A673 (cell line): ENCODE data around the gene ZNF223. TPM values are rescaled to one million over a fixed set of nuclear protein-coding genes. Genes with fewer than 3 reads are reported as not detected.

Experiments
- BruUV-seq: library from RNA; stranded (reverse); fragments of 400-500 nt; replicated peaks from 2 replicates; lab custom pipeline; 2021; lab: Mats Ljungman, UMichigan
- CTCF ChIA-PET: fragments of 300-600 bp; sonication (Branson Sonifier 250); formaldehyde crosslinking; loops from one replicate; lab custom pipeline; 2022; ENCODE audit warnings: antibody characterized with exemption; lab: Charles Lee
- POLR2A ChIA-PET: fragments of 300-600 bp; sonication (Branson Sonifier 250); formaldehyde crosslinking; loops from one replicate; lab custom pipeline; 2022; ENCODE audit warnings: antibody characterized with exemption; ENCODE audit not compliant: low non-redundant PET; lab: Charles Lee
- DNase-seq: peaks from one replicate; pipeline ENCODE4 v3.0.0-alpha.2; 2015; ENCODE audit warnings: low spot score
- H3K27ac ChIP-seq: fragments of 200-600 bp; sonication (generic); 2 replicates; pipeline ENCODE4 v1.5.1; 2016; ENCODE audit warnings: mixed run types, low read depth, mild to moderate bottlenecking, mixed read lengths, antibody characterized with exemption, low read length; ENCODE audit not compliant: poor library complexity, severe bottlenecking
- H3K27me3 ChIP-seq: fragments of 200-600 bp; sonication (generic); replicated peaks from 2 replicates; pipeline ENCODE4 v1.6.1; 2017; ENCODE audit warnings: mixed run types, low read depth, mild to moderate bottlenecking, mixed read lengths, antibody characterized with exemption, low read length; ENCODE audit not compliant: insufficient read depth, poor library complexity
- H3K36me3 ChIP-seq: fragments of 200-600 bp; sonication (generic); 2 replicates; pipeline ENCODE4 v1.6.1; 2016; ENCODE audit warnings: mixed run types, mild to moderate bottlenecking, mixed read lengths, antibody characterized with exemption, low read length; ENCODE audit not compliant: insufficient read depth, poor library complexity, severe bottlenecking
- H3K4me1 ChIP-seq: fragments of 200-600 bp; sonication (generic); 2 replicates; pipeline ENCODE4 v1.6.1; 2017; ENCODE audit warnings: mixed run types, mild to moderate bottlenecking, mixed read lengths, antibody characterized with exemption, low read length; ENCODE audit not compliant: insufficient read depth, poor library complexity, severe bottlenecking
- H3K4me3 ChIP-seq: fragments of 200-600 bp; sonication (generic); 2 replicates; pipeline ENCODE4 v1.5.1; 2016; ENCODE audit warnings: low read depth, mixed run types, mild to moderate bottlenecking, mixed read lengths, low read length; ENCODE audit not compliant: poor library complexity, severe bottlenecking
- H3K9me3 ChIP-seq: fragments of 200-600 bp; sonication (generic); 2 replicates; pipeline ENCODE4 v1.6.1; 2016; ENCODE audit warnings: mixed run types, low read depth, mild to moderate bottlenecking, mixed read lengths, antibody characterized with exemption, low read length; ENCODE audit not compliant: poor library complexity, severe bottlenecking
- EZH2 ChIP-seq: fragments of 200-600 bp; sonication (generic); IDR thresholded peaks from 2 replicates; pipeline ENCODE4 v1.6.1; 2017; ENCODE audit warnings: borderline replicate concordance, low read depth, mild to moderate bottlenecking, mixed read lengths, antibody characterized with exemption, low read length; ENCODE audit not compliant: poor library complexity, severe bottlenecking
- intact Hi-C: fragments of 100-400 bp; cut with micrococcal nuclease; formaldehyde crosslinking; loops from one replicate; pipeline ENCODE4 v1.10.0; 2022; ENCODE audit not compliant: unreplicated experiment
- total RNA-seq: library from RNA; stranded (reverse); gene quantifications from 2 replicates; pipeline ENCODE4 v1.2.3, GENCODE V29; 2021
- TF ChIP-seq, protein P1 (sequence below): fragments of 300-800, 200-600 bp; sonication (generic); conservative IDR thresholded peaks from 2 replicates; pipeline ENCODE4 v1.5.1; 2017; ENCODE audit warnings: low read depth, mild to moderate bottlenecking, antibody characterized with exemption, low read length, moderate library complexity, mixed read lengths

Gene ZNF223
- total RNA-seq, 1 experiment from 2014 or later, result 5.6 TPM

DNA sequence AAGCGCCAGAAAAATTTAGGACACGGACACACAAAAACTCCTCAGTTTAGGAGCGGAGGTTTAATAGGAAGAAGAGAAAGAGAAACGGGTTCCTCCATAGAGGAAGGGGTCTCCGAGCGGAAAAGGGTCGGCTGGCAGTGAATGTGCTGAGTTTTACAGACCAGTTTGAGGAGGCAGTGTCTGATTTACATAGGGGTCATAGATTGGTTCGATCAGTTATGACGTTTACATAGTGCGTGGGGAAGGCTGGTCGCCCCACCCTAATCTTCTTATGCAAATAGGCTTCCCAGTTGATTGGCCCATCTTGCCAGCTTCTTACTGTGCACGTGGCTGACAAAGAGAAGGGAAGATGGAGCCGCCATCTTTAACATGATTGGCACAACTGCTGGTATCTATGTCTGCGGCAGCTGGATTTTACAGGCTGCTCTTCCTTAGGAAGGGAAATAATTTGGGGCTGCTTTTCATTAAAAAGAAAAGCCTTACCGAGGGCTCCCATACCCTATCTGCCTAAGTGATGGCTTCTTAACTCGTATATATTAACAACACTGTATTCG, 60.2 kb downstream of the ZNF223 start:
- POLR2A ChIA-PET, result no interaction called here
- no peak for TF ChIP-seq EZH2
- TF ChIP-seq, protein P1, sequence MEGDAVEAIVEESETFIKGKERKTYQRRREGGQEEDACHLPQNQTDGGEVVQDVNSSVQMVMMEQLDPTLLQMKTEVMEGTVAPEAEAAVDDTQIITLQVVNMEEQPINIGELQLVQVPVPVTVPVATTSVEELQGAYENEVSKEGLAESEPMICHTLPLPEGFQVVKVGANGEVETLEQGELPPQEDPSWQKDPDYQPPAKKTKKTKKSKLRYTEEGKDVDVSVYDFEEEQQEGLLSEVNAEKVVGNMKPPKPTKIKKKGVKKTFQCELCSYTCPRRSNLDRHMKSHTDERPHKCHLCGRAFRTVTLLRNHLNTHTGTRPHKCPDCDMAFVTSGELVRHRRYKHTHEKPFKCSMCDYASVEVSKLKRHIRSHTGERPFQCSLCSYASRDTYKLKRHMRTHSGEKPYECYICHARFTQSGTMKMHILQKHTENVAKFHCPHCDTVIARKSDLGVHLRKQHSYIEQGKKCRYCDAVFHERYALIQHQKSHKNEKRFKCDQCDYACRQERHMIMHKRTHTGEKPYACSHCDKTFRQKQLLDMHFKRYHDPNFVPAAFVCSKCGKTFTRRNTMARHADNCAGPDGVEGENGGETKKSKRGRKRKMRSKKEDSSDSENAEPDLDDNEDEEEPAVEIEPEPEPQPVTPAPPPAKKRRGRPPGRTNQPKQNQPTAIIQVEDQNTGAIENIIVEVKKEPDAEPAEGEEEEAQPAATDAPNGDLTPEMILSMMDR, result no peak
- Histone ChIP-seq H3K4me3 (peak overlapping the region; percentile 61), H3K9me3 (peaks cover 34% of the 10 kb centered on the region), H3K27me3 (no peaks in the 10 kb centered on the region), H3K4me1 (no peaks in the 10 kb centered on the region), H3K36me3 (peaks cover 16% of the 10 kb centered on the region), H3K27ac (peak overlapping the region; percentile 62)
- peak; percentile 91 for DNase-seq
- intact Hi-C loops, result loop anchor here (1.0 to 5.0 kb wide), 2 partner anchors 16 to 110 kb away; partner anchors contain the start of gene ZNF230
- no TSS peak for BruUV-seq
- CTCF ChIA-PET, result no interaction called here

DNA sequence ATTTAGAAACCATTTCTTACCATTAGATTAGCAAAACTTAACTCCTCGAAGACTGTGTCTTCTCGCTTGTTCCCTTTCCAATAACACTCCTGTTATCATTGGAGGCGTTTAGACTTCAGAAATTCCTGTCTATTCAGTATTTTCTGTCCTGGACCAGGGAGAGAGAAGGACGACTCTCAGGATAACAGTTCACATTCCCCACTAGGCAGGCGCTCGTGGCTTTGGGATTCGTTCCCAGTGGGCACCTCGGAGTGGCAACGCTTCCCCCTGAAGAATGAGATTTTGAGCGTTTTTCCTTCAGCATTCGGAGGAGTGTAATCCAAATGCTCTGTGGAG, 60.9 kb downstream of the ZNF223 start:
- peaks cover 28% of the 10 kb centered on the region for H3K9me3 ChIP-seq
- intact Hi-C loops, result loop anchor here (5.0 kb wide), 1 partner anchor 110 kb away; the partner anchor contains the start of gene ZNF230
- H3K27ac ChIP-seq, result peak overlapping the region; percentile 62
- H3K4me3 ChIP-seq, result peak overlapping the region; percentile 61
- POLR2A ChIA-PET, result interaction anchor here (0.6 kb wide), 1 partner anchor 979 kb away, joined by 7 read pairs; no protein-coding TSS in a partner anchor
- no TSS peak for BruUV-seq
- no peak for DNase-seq
- no peaks in the 10 kb centered on the region for H3K4me1 ChIP-seq
- TF ChIP-seq, protein P1, result no peak
- no peak for TF ChIP-seq EZH2
- H3K27me3 ChIP-seq, result no peaks in the 10 kb centered on the region
- peaks cover 8% of the 10 kb centered on the region for H3K36me3 ChIP-seq
- CTCF ChIA-PET, result no interaction called here

DNA sequence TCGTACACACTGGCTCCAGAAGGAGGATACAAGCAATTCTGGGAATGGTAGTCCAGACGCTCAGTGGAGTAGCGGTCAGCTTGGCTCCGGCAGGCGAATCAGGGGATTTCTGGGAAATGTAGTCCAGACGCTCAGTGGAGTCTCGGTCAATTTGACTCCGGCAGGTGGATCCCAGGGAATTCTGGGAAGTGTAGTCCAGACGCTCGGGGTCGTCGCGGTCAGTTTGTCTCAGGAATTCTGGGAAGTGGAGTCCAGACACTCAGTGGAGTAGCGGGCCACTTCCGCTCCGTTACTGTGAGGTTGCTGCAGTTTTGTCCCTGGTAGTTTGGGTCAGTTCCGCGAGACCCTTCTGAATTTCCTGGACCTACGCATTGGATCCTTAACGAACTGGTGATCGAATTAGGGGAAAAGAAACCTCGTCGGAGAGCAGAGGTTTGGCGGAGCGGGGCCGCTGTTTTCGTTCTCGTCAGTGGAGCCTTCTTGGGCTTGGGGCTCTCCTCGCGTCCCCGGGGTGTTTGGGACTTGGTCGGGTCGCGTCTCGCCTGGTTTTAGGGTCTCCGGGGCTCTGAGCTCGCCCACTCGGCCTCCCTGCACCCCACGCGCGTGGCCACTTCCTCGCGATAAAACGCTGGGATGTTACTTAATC, 61.4 kb downstream of the ZNF223 start, which contains the start of gene ZNF225:
ZNF225 (plus strand) TSS at position 262 of the 646 bp plus-strand sequence. CDS start 2,429 bp downstream, outside the sequence.
- POLR2A ChIA-PET, result interaction anchor here (0.6 kb wide), 2 partner anchors 15 to 979 kb away, joined by 3 to 7 read pairs; no protein-coding TSS in a partner anchor
- H3K27me3 ChIP-seq, result no peaks in the 10 kb centered on the region
- H3K36me3 ChIP-seq, result peaks cover 3% of the 10 kb centered on the region
- H3K4me3 ChIP-seq, result peak within 1 kb of the TSS; percentile 61
- peak within 1 kb of the TSS; percentile 67 for H3K27ac ChIP-seq
- CTCF ChIA-PET, result no interaction called here
- intact Hi-C loops, result loop anchor here (5.0 kb wide), 1 partner anchor 111 kb away; the partner anchor contains the start of gene ZNF230
- no peaks in the 10 kb centered on the region for H3K4me1 ChIP-seq
- no TSS peak for BruUV-seq
- peak; percentile 99 for DNase-seq
- TF ChIP-seq, protein P1, result no peak
- TF ChIP-seq EZH2, result no peak
- peaks cover 25% of the 10 kb centered on the region for H3K9me3 ChIP-seq
